M059J (cell line): ENCODE results near the gene ANO2. TPM values are rescaled to one million over a fixed set of nuclear protein-coding genes. Genes with fewer than 3 reads are reported as not detected.
"Not testable (repeated sequence)": the region's sequence is repeated elsewhere in the genome, so short reads cannot be mapped to it uniquely, and the experiment has no call there.

Experiments
- DNase-seq: peaks from one replicate; pipeline ENCODE4 v3.0.0-alpha.2; 2012; ENCODE audit warnings: low read depth
- total RNA-seq: library from RNA; depleted of rRNA; stranded (reverse); fragments of >200 nt; shearing (Covaris generic); gene quantifications from 2 replicates; pipeline ENCODE4 v1.2.3, GENCODE V29; 2014

ANO2 gene
- total RNA-seq, 1 experiment from 2014 or later, result 0.86 TPM

GRCh38 chr12:5818877-5819276, 126.2 kb downstream of the ANO2 start:
- not testable (repeated sequence) for DNase-seq

- peak; percentile 19 for DNase-seq
Measured at GRCh38 chr12:5817246-5817645, 127.8 kb downstream of the ANO2 start.

- DNase-seq, result no peak
Measured at GRCh38 chr12:5809586-5809985, 135.5 kb downstream of the ANO2 start.

- peak; percentile 97 for DNase-seq
Measured at GRCh38 chr12:5808981-5809380, 136.1 kb downstream of the ANO2 start.

GRCh38 chr12:5807514-5808219, 137.4 kb downstream of the ANO2 start:
- peak; percentile 47 for DNase-seq

GRCh38 chr12:5807090-5807414, 138.0 kb downstream of the ANO2 start:
- peak; percentile 90 for DNase-seq

- peak; percentile 92 for DNase-seq
Measured at GRCh38 chr12:5806371-5807089, 138.5 kb downstream of the ANO2 start.

- no peak for DNase-seq
Measured at GRCh38 chr12:5803532-5803931, 141.5 kb downstream of the ANO2 start.

- no peak for DNase-seq
Measured at GRCh38 chr12:5798242-5799015, 146.6 kb downstream of the ANO2 start.

- DNase-seq, result no peak
Measured at GRCh38 chr12:5797661-5798060, 147.4 kb downstream of the ANO2 start.

- DNase-seq, result no peak
Measured at GRCh38 chr12:5796959-5797225, 148.2 kb downstream of the ANO2 start.

- DNase-seq, result peak; percentile 8
Measured at GRCh38 chr12:5796171-5796958, 148.7 kb downstream of the ANO2 start.

GRCh38 chr12:5794156-5794555, 150.9 kb downstream of the ANO2 start:
- DNase-seq, result no peak

- no peak for DNase-seq
Measured at GRCh38 chr12:5792343-5792742, 152.7 kb downstream of the ANO2 start.

GRCh38 chr12:5789469-5789968, 155.5 kb downstream of the ANO2 start:
- peak; percentile 97 for DNase-seq

- DNase-seq, result no peak
Measured at GRCh38 chr12:5787828-5788227, 157.2 kb downstream of the ANO2 start.

- no peak for DNase-seq
Measured at GRCh38 chr12:5785601-5786000, 159.5 kb downstream of the ANO2 start.

GRCh38 chr12:5784462-5785130, 160.5 kb downstream of the ANO2 start:
- no peak for DNase-seq

GRCh38 chr12:5783289-5783920, 161.7 kb downstream of the ANO2 start:
- no peak for DNase-seq

- peak; percentile 13 for DNase-seq
Measured at GRCh38 chr12:5780536-5780935, 164.5 kb downstream of the ANO2 start.

- no peak for DNase-seq
Measured at GRCh38 chr12:5779401-5779800, 165.7 kb downstream of the ANO2 start.
